Activated CD4-positive, alpha-beta T cell treated with anti-CD3 and anti-CD28 coated beads, Interleukin-2, Interleukin-4, amounts not matched to agents 100 ng/mL and 50 ng/mL, durations not matched to agents 16 hours and 8 hours (primary cell): ENCODE data around the gene CTNND2.

Source experiments
- DNase-seq: peaks from one replicate; pipeline ENCODE4 v3.0.0-alpha.2; 2020; ENCODE audit warnings: low spot score

CTNND2 gene

GRCh38 chr5:11904265-11904906 lies at the start of gene CTNND2:
CTNND2 (minus strand) TSS chr5:11904446; CDS start chr5:11903853, 593 bp downstream.
- no peak for DNase-seq

GRCh38 chr5:11946317-11946716 lies 42.1 kb upstream of the CTNND2 start:
- no peak for DNase-seq

- no peak for DNase-seq
Observed at GRCh38 chr5:11941566-11941965, 37.3 kb upstream of the CTNND2 start.

- no peak for DNase-seq
Observed at GRCh38 chr5:11931638-11932037, 27.4 kb upstream of the CTNND2 start.

- no peak for DNase-seq
Observed at GRCh38 chr5:11928909-11929308, 24.7 kb upstream of the CTNND2 start.

- DNase-seq, result no peak
Observed at GRCh38 chr5:11925701-11926100, 21.5 kb upstream of the CTNND2 start.

- no peak for DNase-seq
Observed at GRCh38 chr5:11922394-11922793, 18.1 kb upstream of the CTNND2 start.

GRCh38 chr5:11918463-11919045 lies 14.3 kb upstream of the CTNND2 start:
- no peak for DNase-seq

- DNase-seq, result no peak
Observed at GRCh38 chr5:11909471-11909870, 5.2 kb upstream of the CTNND2 start.

- no peak for DNase-seq
Observed at GRCh38 chr5:11906497-11906896, 2.3 kb upstream of the CTNND2 start.

- DNase-seq, result no peak
Observed at GRCh38 chr5:11905206-11905605, 960 bp upstream of the CTNND2 start.

GRCh38 chr5:11903614-11904264 lies 507 bp downstream of the CTNND2 start:
- DNase-seq, result peak; percentile 17

- no peak for DNase-seq
Observed at GRCh38 chr5:11903121-11903613, 1.1 kb downstream of the CTNND2 start.

- DNase-seq, result no peak
Observed at GRCh38 chr5:11902201-11902619, 2.0 kb downstream of the CTNND2 start.

GRCh38 chr5:11898787-11899186 lies 5.5 kb downstream of the CTNND2 start:
- DNase-seq, result no peak

GRCh38 chr5:11897781-11898180 lies 6.5 kb downstream of the CTNND2 start:
- DNase-seq, result no peak

GRCh38 chr5:11894992-11895391 lies 9.3 kb downstream of the CTNND2 start:
- DNase-seq, result no peak

GRCh38 chr5:11892832-11893231 lies 11.4 kb downstream of the CTNND2 start:
- no peak for DNase-seq

- no peak for DNase-seq
Observed at GRCh38 chr5:11890777-11891176, 13.5 kb downstream of the CTNND2 start.

- no peak for DNase-seq
Observed at GRCh38 chr5:11888221-11888620, 16.0 kb downstream of the CTNND2 start.

- DNase-seq, result no peak
Observed at GRCh38 chr5:11878814-11879213, 25.4 kb downstream of the CTNND2 start.

GRCh38 chr5:11873587-11873986 lies 30.7 kb downstream of the CTNND2 start:
- no peak for DNase-seq

- DNase-seq, result no peak
Observed at GRCh38 chr5:11869203-11869602, 35.0 kb downstream of the CTNND2 start.
